Measurements from ENCODE around the gene AGBL4. TPM values are rescaled to one million over a fixed set of nuclear protein-coding genes. Genes with fewer than 3 reads are reported as not detected.

The AGBL4 gene
- total RNA-seq, 1 donor, result 0.10 TPM

- Histone ChIP-seq H3K4me1 (ENCODE audit: insufficient read depth, low read length) (no peaks in the 10 kb centered on the region), H3K27me3 (ENCODE audit: insufficient read depth, low read length) (no peaks in the 10 kb centered on the region), H3K9me3 (ENCODE audit: low read depth, low read length) (no peaks in the 10 kb centered on the region), H3K4me3 (ENCODE audit: low read length) (no peak overlapping the region)
These were observed 1396.3 kb downstream of the AGBL4 start for GRCh38 chr1:48627486-48627885.

GRCh38 chr1:48619539-48619938, 1404.2 kb downstream of the AGBL4 start:
- H3K27me3 ChIP-seq (ENCODE audit: insufficient read depth, low read length), result no peaks in the 10 kb centered on the region
- H3K4me3 ChIP-seq (ENCODE audit: low read length), result no peak overlapping the region
- peaks cover 26% of the 10 kb centered on the region for H3K4me1 ChIP-seq (ENCODE audit: insufficient read depth, low read length)
- H3K9me3 ChIP-seq (ENCODE audit: low read depth, low read length), result no peaks in the 10 kb centered on the region

GRCh38 chr1:48617252-48617651, 1406.5 kb downstream of the AGBL4 start:
- H3K4me3 ChIP-seq (ENCODE audit: low read length), result no peak overlapping the region
- peaks cover 26% of the 10 kb centered on the region for H3K4me1 ChIP-seq (ENCODE audit: insufficient read depth, low read length)
- H3K9me3 ChIP-seq (ENCODE audit: low read depth, low read length), result no peaks in the 10 kb centered on the region
- no peaks in the 10 kb centered on the region for H3K27me3 ChIP-seq (ENCODE audit: insufficient read depth, low read length)

GRCh38 chr1:48616710-48617109, 1407.0 kb downstream of the AGBL4 start:
- Histone ChIP-seq H3K4me3 (ENCODE audit: low read length) (no peak overlapping the region), H3K4me1 (ENCODE audit: insufficient read depth, low read length) (peaks cover 26% of the 10 kb centered on the region), H3K9me3 (ENCODE audit: low read depth, low read length) (no peaks in the 10 kb centered on the region), H3K27me3 (ENCODE audit: insufficient read depth, low read length) (no peaks in the 10 kb centered on the region)

- Histone ChIP-seq H3K4me1 (ENCODE audit: insufficient read depth, low read length) (peaks cover 13% of the 10 kb centered on the region), H3K4me3 (ENCODE audit: low read length) (no peak overlapping the region), H3K9me3 (ENCODE audit: low read depth, low read length) (no peaks in the 10 kb centered on the region), H3K27me3 (ENCODE audit: insufficient read depth, low read length) (no peaks in the 10 kb centered on the region)
These were observed 1411.9 kb downstream of the AGBL4 start for GRCh38 chr1:48611841-48612240.

- H3K9me3 ChIP-seq (ENCODE audit: low read depth, low read length), result no peaks in the 10 kb centered on the region
- no peak overlapping the region for H3K4me3 ChIP-seq (ENCODE audit: low read length)
- H3K27me3 ChIP-seq (ENCODE audit: insufficient read depth, low read length), result no peaks in the 10 kb centered on the region
- H3K4me1 ChIP-seq (ENCODE audit: insufficient read depth, low read length), result peaks cover 3% of the 10 kb centered on the region
These were observed 1412.9 kb downstream of the AGBL4 start for GRCh38 chr1:48610628-48611542.

- H3K27me3 ChIP-seq (ENCODE audit: insufficient read depth, low read length), result no peaks in the 10 kb centered on the region
- H3K4me1 ChIP-seq (ENCODE audit: insufficient read depth, low read length), result no peaks in the 10 kb centered on the region
- H3K9me3 ChIP-seq (ENCODE audit: low read depth, low read length), result no peaks in the 10 kb centered on the region
- H3K4me3 ChIP-seq (ENCODE audit: low read length), result no peak overlapping the region
These were observed 1414.9 kb downstream of the AGBL4 start for GRCh38 chr1:48608882-48609281.

- no peaks in the 10 kb centered on the region for H3K27me3 ChIP-seq (ENCODE audit: insufficient read depth, low read length)
- H3K9me3 ChIP-seq (ENCODE audit: low read depth, low read length), result no peaks in the 10 kb centered on the region
- H3K4me3 ChIP-seq (ENCODE audit: low read length), result no peak overlapping the region
- H3K4me1 ChIP-seq (ENCODE audit: insufficient read depth, low read length), result no peaks in the 10 kb centered on the region
These were observed 1420.5 kb downstream of the AGBL4 start for GRCh38 chr1:48603222-48603621.

GRCh38 chr1:48602349-48602748, 1421.4 kb downstream of the AGBL4 start:
- Histone ChIP-seq H3K9me3 (ENCODE audit: low read depth, low read length) (no peaks in the 10 kb centered on the region), H3K4me3 (ENCODE audit: low read length) (no peak overlapping the region), H3K4me1 (ENCODE audit: insufficient read depth, low read length) (no peaks in the 10 kb centered on the region), H3K27me3 (ENCODE audit: insufficient read depth, low read length) (no peaks in the 10 kb centered on the region)

GRCh38 chr1:48600182-48600581, 1423.6 kb downstream of the AGBL4 start:
- Histone ChIP-seq H3K9me3 (ENCODE audit: low read depth, low read length) (no peaks in the 10 kb centered on the region), H3K4me1 (ENCODE audit: insufficient read depth, low read length) (no peaks in the 10 kb centered on the region), H3K4me3 (ENCODE audit: low read length) (no peak overlapping the region), H3K27me3 (ENCODE audit: insufficient read depth, low read length) (no peaks in the 10 kb centered on the region)

- no peaks in the 10 kb centered on the region for H3K9me3 ChIP-seq (ENCODE audit: low read depth, low read length)
- H3K4me1 ChIP-seq (ENCODE audit: insufficient read depth, low read length), result no peaks in the 10 kb centered on the region
- no peaks in the 10 kb centered on the region for H3K27me3 ChIP-seq (ENCODE audit: insufficient read depth, low read length)
- no peak overlapping the region for H3K4me3 ChIP-seq (ENCODE audit: low read length)
These were observed 1426.1 kb downstream of the AGBL4 start for GRCh38 chr1:48597663-48598062.

- no peaks in the 10 kb centered on the region for H3K4me1 ChIP-seq (ENCODE audit: insufficient read depth, low read length)
- no peak overlapping the region for H3K4me3 ChIP-seq (ENCODE audit: low read length)
- H3K9me3 ChIP-seq (ENCODE audit: low read depth, low read length), result no peaks in the 10 kb centered on the region
- H3K27me3 ChIP-seq (ENCODE audit: insufficient read depth, low read length), result no peaks in the 10 kb centered on the region
These were observed 1427.7 kb downstream of the AGBL4 start for GRCh38 chr1:48596046-48596445.

GRCh38 chr1:48595613-48596012, 1428.1 kb downstream of the AGBL4 start:
- Histone ChIP-seq H3K27me3 (ENCODE audit: insufficient read depth, low read length) (no peaks in the 10 kb centered on the region), H3K4me3 (ENCODE audit: low read length) (no peak overlapping the region), H3K4me1 (ENCODE audit: insufficient read depth, low read length) (no peaks in the 10 kb centered on the region), H3K9me3 (ENCODE audit: low read depth, low read length) (no peaks in the 10 kb centered on the region)

GRCh38 chr1:48592330-48592729, 1431.4 kb downstream of the AGBL4 start:
- H3K4me1 ChIP-seq (ENCODE audit: insufficient read depth, low read length), result no peaks in the 10 kb centered on the region
- H3K27me3 ChIP-seq (ENCODE audit: insufficient read depth, low read length), result no peaks in the 10 kb centered on the region
- H3K4me3 ChIP-seq (ENCODE audit: low read length), result no peak overlapping the region
- H3K9me3 ChIP-seq (ENCODE audit: low read depth, low read length), result no peaks in the 10 kb centered on the region

- no peaks in the 10 kb centered on the region for H3K4me1 ChIP-seq (ENCODE audit: insufficient read depth, low read length)
- no peaks in the 10 kb centered on the region for H3K9me3 ChIP-seq (ENCODE audit: low read depth, low read length)
- H3K27me3 ChIP-seq (ENCODE audit: insufficient read depth, low read length), result no peaks in the 10 kb centered on the region
- H3K4me3 ChIP-seq (ENCODE audit: low read length), result no peak overlapping the region
These were observed 1432.6 kb downstream of the AGBL4 start for GRCh38 chr1:48591181-48591580.

GRCh38 chr1:48588061-48588460, 1435.7 kb downstream of the AGBL4 start:
- Histone ChIP-seq H3K4me3 (ENCODE audit: low read length) (no peak overlapping the region), H3K27me3 (ENCODE audit: insufficient read depth, low read length) (no peaks in the 10 kb centered on the region), H3K9me3 (ENCODE audit: low read depth, low read length) (no peaks in the 10 kb centered on the region), H3K4me1 (ENCODE audit: insufficient read depth, low read length) (no peaks in the 10 kb centered on the region)

All from mononuclear cell (primary cell).